ENCODE data around the gene ASIC2. TPM values are rescaled to one million over a fixed set of nuclear protein-coding genes. Genes with fewer than 3 reads are reported as not detected.

The ASIC2 gene
- total RNA-seq, 2 donors from 2014 or later: 3.0 to 3.3 TPM

GRCh38 chr17:33202021-33202420 is 91.1 kb downstream of the ASIC2 start:
- 74 to 86% methylated on average over 5 to 7 of the region's 7 CpGs for WGBS, 2 experiments (ENCODE audit: insufficient coverage in 1 of 2, insufficient read length in 1 of 2)
- TF ChIP-seq CTCF (conservative IDR thresholded peaks at IDR 0.05): peak; percentile 53
- no peak overlapping the region for H3K4me3 Mint-ChIP-seq
- Histone ChIP-seq H3K4me1 (ENCODE audit: control insufficient read depth, insufficient read depth, low read length) (no peaks in the 10 kb centered on the region), H3K4me3 (ENCODE audit: low read length) (no peak overlapping the region), H3K36me3 (ENCODE audit: control insufficient read depth, insufficient read depth, low read length) (no peaks in the 10 kb centered on the region), H3K9ac (ENCODE audit: extremely low read depth, low read length, poor library complexity, severe bottlenecking) (no peak overlapping the region), H3K9me3 (ENCODE audit: control insufficient read depth, low read length) (no peaks in the 10 kb centered on the region), H3K27ac (ENCODE audit: low read depth, low read length) (no peak overlapping the region), H3K27me3 (ENCODE audit: control insufficient read depth, insufficient read depth, low read length, poor library complexity, severe bottlenecking) (peaks cover 85% of the 10 kb centered on the region)
- H3K27ac Mint-ChIP-seq: no peak overlapping the region
- peaks cover 15% of the 10 kb centered on the region for H3K4me1 Mint-ChIP-seq
- peaks cover 90% of the 10 kb centered on the region for H3K27me3 Mint-ChIP-seq (ENCODE audit: insufficient read depth)
- DNase-seq: peak; percentile 77
- no peaks in the 10 kb centered on the region for H3K36me3 Mint-ChIP-seq (ENCODE audit: low read depth)
- no peaks in the 10 kb centered on the region for H3K9me3 Mint-ChIP-seq

- peak; percentile 61 for DNase-seq
- H3K27me3 Mint-ChIP-seq (ENCODE audit: insufficient read depth): peaks cover 90% of the 10 kb centered on the region
- H3K36me3 ChIP-seq (ENCODE audit: control insufficient read depth, insufficient read depth, low read length): no peaks in the 10 kb centered on the region
- whole genome bisulfite sequencing, 2 experiments (ENCODE audit: insufficient coverage in 1 of 2, insufficient read length in 1 of 2): 87 to 100% methylated on average over 1 to 4 of the region's 4 CpGs
- peaks cover 15% of the 10 kb centered on the region for H3K4me1 Mint-ChIP-seq
- H3K27ac Mint-ChIP-seq: no peak overlapping the region
- no peaks in the 10 kb centered on the region for H3K9me3 ChIP-seq (ENCODE audit: control insufficient read depth, low read length)
- H3K9ac ChIP-seq (ENCODE audit: extremely low read depth, low read length, poor library complexity, severe bottlenecking): no peak overlapping the region
- H3K27ac ChIP-seq (ENCODE audit: low read depth, low read length): no peak overlapping the region
- H3K4me3 ChIP-seq (ENCODE audit: low read length): no peak overlapping the region
- H3K4me1 ChIP-seq (ENCODE audit: control insufficient read depth, insufficient read depth, low read length): no peaks in the 10 kb centered on the region
- H3K27me3 ChIP-seq (ENCODE audit: control insufficient read depth, insufficient read depth, low read length, poor library complexity, severe bottlenecking): peaks cover 85% of the 10 kb centered on the region
- no peaks in the 10 kb centered on the region for H3K9me3 Mint-ChIP-seq
- TF ChIP-seq CTCF (conservative IDR thresholded peaks at IDR 0.05): no peak
- no peaks in the 10 kb centered on the region for H3K36me3 Mint-ChIP-seq (ENCODE audit: low read depth)
- H3K4me3 Mint-ChIP-seq: no peak overlapping the region
These were observed 91.8 kb downstream of the ASIC2 start for GRCh38 chr17:33201283-33201682.

GRCh38 chr17:33200587-33200986 is 92.5 kb downstream of the ASIC2 start:
- no peak overlapping the region for H3K9ac ChIP-seq (ENCODE audit: extremely low read depth, low read length, poor library complexity, severe bottlenecking)
- DNase-seq: peak; percentile 90
- Mint-ChIP-seq H3K27ac (no peak overlapping the region), H3K9me3 (no peaks in the 10 kb centered on the region), H3K4me3 (no peak overlapping the region), H3K4me1 (peaks cover 15% of the 10 kb centered on the region), H3K27me3 (ENCODE audit: insufficient read depth) (peaks cover 90% of the 10 kb centered on the region), H3K36me3 (ENCODE audit: low read depth) (no peaks in the 10 kb centered on the region)
- no peak overlapping the region for H3K4me3 ChIP-seq (ENCODE audit: low read length)
- 46 to 70% methylated on average over 1 of the region's 1 CpG for WGBS, 2 experiments (ENCODE audit: insufficient coverage in 1 of 2, insufficient read length in 1 of 2)
- peaks cover 85% of the 10 kb centered on the region for H3K27me3 ChIP-seq (ENCODE audit: control insufficient read depth, insufficient read depth, low read length, poor library complexity, severe bottlenecking)
- TF ChIP-seq CTCF (conservative IDR thresholded peaks at IDR 0.05): peak; percentile 64
- no peaks in the 10 kb centered on the region for H3K36me3 ChIP-seq (ENCODE audit: control insufficient read depth, insufficient read depth, low read length)
- H3K27ac ChIP-seq (ENCODE audit: low read depth, low read length): no peak overlapping the region
- no peaks in the 10 kb centered on the region for H3K9me3 ChIP-seq (ENCODE audit: control insufficient read depth, low read length)
- H3K4me1 ChIP-seq (ENCODE audit: control insufficient read depth, insufficient read depth, low read length): no peaks in the 10 kb centered on the region

All from endodermal cell (in vitro differentiated cells).